ENCODE results near the gene POU3F1.
A peak's percentile ranks its signal among the peaks of the same experiment; 100 is the strongest.

POU3F1 gene

DNA sequence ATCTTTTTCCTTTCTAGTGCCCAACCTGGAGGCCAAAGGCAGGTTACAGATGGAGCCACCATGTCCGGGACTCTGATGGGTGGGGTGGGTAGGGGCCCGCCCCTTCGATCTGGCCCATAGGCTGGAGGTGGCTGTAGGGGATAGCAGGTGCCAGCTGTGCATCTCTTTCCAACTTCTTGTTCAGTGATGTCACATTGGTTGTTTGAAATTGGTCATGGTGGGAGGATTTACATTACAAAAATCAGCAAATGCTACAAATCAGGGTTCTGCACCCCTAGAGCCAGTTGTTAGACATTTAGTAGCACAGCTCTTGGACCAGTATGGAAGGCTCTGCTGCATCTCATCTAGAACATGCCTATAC is 22.4 kb upstream of the POU3F1 start:
- H3K4me1 ChIP-seq (ENCODE audit: control insufficient read depth, insufficient read depth, low read length) = no peaks in the 10 kb centered on the region
- H3K4me3 ChIP-seq (ENCODE audit: low read depth, low read length) = no peak overlapping the region
- H3K9me3 ChIP-seq (ENCODE audit: control insufficient read depth, insufficient read depth, low read depth, low read length) = no peaks in the 10 kb centered on the region
- TF ChIP-seq ZNF155 (tag by site-specific recombination; IDR thresholded peaks at IDR 0.05) = no peak
- TF ChIP-seq, protein P1, sequence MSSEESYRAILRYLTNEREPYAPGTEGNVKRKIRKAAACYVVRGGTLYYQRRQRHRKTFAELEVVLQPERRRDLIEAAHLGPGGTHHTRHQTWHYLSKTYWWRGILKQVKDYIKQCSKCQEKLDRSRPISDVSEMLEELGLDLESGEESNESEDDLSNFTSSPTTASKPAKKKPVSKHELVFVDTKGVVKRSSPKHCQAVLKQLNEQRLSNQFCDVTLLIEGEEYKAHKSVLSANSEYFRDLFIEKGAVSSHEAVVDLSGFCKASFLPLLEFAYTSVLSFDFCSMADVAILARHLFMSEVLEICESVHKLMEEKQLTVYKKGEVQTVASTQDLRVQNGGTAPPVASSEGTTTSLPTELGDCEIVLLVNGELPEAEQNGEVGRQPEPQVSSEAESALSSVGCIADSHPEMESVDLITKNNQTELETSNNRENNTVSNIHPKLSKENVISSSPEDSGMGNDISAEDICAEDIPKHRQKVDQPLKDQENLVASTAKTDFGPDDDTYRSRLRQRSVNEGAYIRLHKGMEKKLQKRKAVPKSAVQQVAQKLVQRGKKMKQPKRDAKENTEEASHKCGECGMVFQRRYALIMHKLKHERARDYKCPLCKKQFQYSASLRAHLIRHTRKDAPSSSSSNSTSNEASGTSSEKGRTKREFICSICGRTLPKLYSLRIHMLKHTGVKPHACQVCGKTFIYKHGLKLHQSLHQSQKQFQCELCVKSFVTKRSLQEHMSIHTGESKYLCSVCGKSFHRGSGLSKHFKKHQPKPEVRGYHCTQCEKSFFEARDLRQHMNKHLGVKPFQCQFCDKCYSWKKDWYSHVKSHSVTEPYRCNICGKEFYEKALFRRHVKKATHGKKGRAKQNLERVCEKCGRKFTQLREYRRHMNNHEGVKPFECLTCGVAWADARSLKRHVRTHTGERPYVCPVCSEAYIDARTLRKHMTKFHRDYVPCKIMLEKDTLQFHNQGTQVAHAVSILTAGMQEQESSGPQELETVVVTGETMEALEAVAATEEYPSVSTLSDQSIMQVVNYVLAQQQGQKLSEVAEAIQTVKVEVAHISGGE (tag by site-specific recombination; conservative IDR thresholded peaks at IDR 0.05; ENCODE audit: low read depth) = no peak
- TF ChIP-seq GLI4 (tag by site-specific recombination; IDR thresholded peaks at IDR 0.05) = no peak
- TF ChIP-seq, protein P2, sequence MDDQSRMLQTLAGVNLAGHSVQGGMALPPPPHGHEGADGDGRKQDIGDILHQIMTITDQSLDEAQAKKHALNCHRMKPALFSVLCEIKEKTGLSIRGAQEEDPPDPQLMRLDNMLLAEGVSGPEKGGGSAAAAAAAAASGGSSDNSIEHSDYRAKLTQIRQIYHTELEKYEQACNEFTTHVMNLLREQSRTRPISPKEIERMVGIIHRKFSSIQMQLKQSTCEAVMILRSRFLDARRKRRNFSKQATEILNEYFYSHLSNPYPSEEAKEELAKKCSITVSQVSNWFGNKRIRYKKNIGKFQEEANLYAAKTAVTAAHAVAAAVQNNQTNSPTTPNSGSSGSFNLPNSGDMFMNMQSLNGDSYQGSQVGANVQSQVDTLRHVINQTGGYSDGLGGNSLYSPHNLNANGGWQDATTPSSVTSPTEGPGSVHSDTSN (CRISPR knock-in tag; IDR thresholded peaks at IDR 0.05) = no peak
- TF ChIP-seq, protein P3, sequence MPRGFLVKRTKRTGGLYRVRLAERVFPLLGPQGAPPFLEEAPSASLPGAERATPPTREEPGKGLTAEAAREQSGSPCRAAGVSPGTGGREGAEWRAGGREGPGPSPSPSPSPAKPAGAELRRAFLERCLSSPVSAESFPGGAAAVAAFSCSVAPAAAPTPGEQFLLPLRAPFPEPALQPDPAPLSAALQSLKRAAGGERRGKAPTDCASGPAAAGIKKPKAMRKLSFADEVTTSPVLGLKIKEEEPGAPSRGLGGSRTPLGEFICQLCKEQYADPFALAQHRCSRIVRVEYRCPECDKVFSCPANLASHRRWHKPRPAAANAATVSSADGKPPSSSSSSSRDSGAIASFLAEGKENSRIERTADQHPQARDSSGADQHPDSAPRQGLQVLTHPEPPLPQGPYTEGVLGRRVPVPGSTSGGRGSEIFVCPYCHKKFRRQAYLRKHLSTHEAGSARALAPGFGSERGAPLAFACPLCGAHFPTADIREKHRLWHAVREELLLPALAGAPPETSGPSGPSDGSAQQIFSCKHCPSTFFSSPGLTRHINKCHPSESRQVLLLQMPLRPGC (tag by site-specific recombination; IDR thresholded peaks at IDR 0.05) = no peak
- TF ChIP-seq TCF7L2 (IDR thresholded peaks at IDR 0.05; ENCODE audit: borderline replicate concordance, low read depth, low read length) = no peak
- no peak for TF ChIP-seq ZNF341 (tag by site-specific recombination; IDR thresholded peaks at IDR 0.05; ENCODE audit: low read depth)
- TF ChIP-seq, protein P4, sequence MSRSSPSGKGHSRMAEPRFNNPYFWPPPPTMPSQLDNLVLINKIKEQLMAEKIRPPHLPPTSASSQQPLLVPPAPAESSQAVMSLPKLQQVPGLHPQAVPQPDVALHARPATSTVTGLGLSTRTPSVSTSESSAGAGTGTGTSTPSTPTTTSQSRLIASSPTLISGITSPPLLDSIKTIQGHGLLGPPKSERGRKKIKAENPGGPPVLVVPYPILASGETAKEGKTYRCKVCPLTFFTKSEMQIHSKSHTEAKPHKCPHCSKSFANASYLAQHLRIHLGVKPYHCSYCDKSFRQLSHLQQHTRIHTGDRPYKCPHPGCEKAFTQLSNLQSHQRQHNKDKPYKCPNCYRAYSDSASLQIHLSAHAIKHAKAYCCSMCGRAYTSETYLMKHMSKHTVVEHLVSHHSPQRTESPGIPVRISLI (tag by site-specific recombination; IDR thresholded peaks at IDR 0.05) = no peak
- no peak for TF ChIP-seq ZNF146 (tag by site-specific recombination; IDR thresholded peaks at IDR 0.05)
- H3K36me3 ChIP-seq (ENCODE audit: control insufficient read depth in 2 of 2, insufficient read depth in 1 of 2, low read length in 2 of 2) = no peaks in the 10 kb centered on the region
- CTCF ChIA-PET = interaction anchor here (0.6 to 1.4 kb wide), 2 partner anchors 59 to 766 kb away, joined by 3 to 5 read pairs; no protein-coding TSS in a partner anchor
- POLR2A ChIA-PET = no interaction called here
- no peak overlapping the region for H3K27ac ChIP-seq (ENCODE audit: extremely low read depth, low read depth, low read length)

DNA sequence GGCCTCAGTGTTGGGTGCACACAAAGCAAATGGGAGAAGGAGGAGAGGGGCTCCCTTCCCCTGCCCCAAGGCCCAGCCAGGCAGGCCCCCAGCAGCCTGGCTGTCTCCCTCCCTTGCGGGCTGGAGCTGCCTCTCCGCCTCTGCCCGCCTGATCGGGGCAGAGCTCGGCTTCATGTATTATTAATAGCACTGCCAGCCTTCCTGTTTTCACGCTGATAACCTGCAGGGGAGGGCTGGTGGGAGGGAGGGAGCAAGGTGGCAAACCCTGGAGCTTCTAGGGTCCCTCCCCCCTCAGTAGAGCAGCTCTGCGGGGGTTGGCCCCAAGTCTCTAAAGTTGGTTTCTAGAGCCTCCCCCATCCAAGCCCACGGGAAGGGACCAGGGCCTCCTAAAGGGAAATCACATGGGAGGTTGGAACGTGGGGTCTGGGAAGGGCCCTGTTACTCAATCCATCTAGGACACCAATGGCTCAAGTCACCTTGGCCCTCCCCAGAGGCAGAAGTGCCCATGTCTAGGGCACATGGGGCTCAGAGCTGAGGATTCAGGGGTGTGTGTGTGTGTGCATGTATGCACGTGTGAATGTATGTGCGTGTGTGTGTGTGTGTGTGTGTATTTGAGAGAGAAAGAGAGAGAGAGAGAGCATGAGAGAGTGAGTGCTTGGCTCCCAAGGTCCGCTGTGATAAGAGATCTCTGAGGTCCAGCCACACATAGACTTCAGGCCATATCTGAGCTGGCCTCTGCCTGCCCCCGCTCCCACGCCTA is 21.8 kb upstream of the POU3F1 start:
- Histone ChIP-seq H3K4me3 (ENCODE audit: low read depth, low read length) (no peak overlapping the region), H3K27ac (ENCODE audit: extremely low read depth, low read depth, low read length) (no peak overlapping the region), H3K36me3 (ENCODE audit: control insufficient read depth in 2 of 2, insufficient read depth in 1 of 2, low read length in 2 of 2) (no peaks in the 10 kb centered on the region), H3K4me1 (ENCODE audit: control insufficient read depth, insufficient read depth, low read length) (no peaks in the 10 kb centered on the region), H3K9me3 (ENCODE audit: control insufficient read depth, insufficient read depth, low read depth, low read length) (no peaks in the 10 kb centered on the region)
- POLR2A ChIA-PET = no interaction called here
- TF ChIP-seq ZFHX2 (tag by site-specific recombination; conservative IDR thresholded peaks at IDR 0.05) (peak; percentile 67), ZIC2 (tag by site-specific recombination; IDR thresholded peaks at IDR 0.05) (peak; percentile 41), ZNF114 (tag by site-specific recombination; IDR thresholded peaks at IDR 0.05) (no peak), ZNF23 (tag by site-specific recombination; IDR thresholded peaks at IDR 0.05; ENCODE audit: borderline replicate concordance) (no peak), SP2 (tag by site-specific recombination; IDR thresholded peaks at IDR 0.05) (no peak), ZNF621 (tag by site-specific recombination; IDR thresholded peaks at IDR 0.05) (no peak), ZSCAN23 (tag by site-specific recombination; IDR thresholded peaks at IDR 0.05) (no peak), ZNF558 (tag by site-specific recombination; IDR thresholded peaks at IDR 0.05) (no peak), ZNF341 (tag by site-specific recombination; IDR thresholded peaks at IDR 0.05; ENCODE audit: low read depth) (no peak), PRDM1 (tag by site-specific recombination; IDR thresholded peaks at IDR 0.05) (no peak), EGR2 (tag by site-specific recombination; IDR thresholded peaks at IDR 0.05; ENCODE audit: low read depth) (peak; percentile 53; the same call in 1 of the 2 replicates), ZNF266 (tag by site-specific recombination; IDR thresholded peaks at IDR 0.05; ENCODE audit: low read depth) (no peak), ZNF791 (tag by site-specific recombination; IDR thresholded peaks at IDR 0.05) (no peak), ZNF610 (tag by site-specific recombination; IDR thresholded peaks at IDR 0.05; ENCODE audit: borderline replicate concordance) (no peak), ZNF514 (tag by site-specific recombination; IDR thresholded peaks at IDR 0.05) (no peak), GLI4 (tag by site-specific recombination; IDR thresholded peaks at IDR 0.05) (no peak), GLI2 (tag by site-specific recombination; IDR thresholded peaks at IDR 0.05; ENCODE audit: borderline replicate concordance, low read depth) (no peak), ZNF596 (tag by site-specific recombination; IDR thresholded peaks at IDR 0.05) (no peak), KLF7 (tag by site-specific recombination; IDR thresholded peaks at IDR 0.05; ENCODE audit: borderline replicate concordance) (no peak)
- TF ChIP-seq, protein P5, sequence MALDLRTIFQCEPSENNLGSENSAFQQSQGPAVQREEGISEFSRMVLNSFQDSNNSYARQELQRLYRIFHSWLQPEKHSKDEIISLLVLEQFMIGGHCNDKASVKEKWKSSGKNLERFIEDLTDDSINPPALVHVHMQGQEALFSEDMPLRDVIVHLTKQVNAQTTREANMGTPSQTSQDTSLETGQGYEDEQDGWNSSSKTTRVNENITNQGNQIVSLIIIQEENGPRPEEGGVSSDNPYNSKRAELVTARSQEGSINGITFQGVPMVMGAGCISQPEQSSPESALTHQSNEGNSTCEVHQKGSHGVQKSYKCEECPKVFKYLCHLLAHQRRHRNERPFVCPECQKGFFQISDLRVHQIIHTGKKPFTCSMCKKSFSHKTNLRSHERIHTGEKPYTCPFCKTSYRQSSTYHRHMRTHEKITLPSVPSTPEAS (tag by site-specific recombination; IDR thresholded peaks at IDR 0.05) = 0 out of 2 replicates have a peak, but pooled peaks have one; percentile 21
- CTCF ChIA-PET = interaction anchor here (0.7 to 1.4 kb wide), 2 partner anchors 38 to 767 kb away, joined by 3 to 5 read pairs; no protein-coding TSS in a partner anchor
